ENCODE data around the gene FAM3D. TPM values are rescaled to one million over a fixed set of nuclear protein-coding genes. Genes with fewer than 3 reads are reported as not detected.

Gene FAM3D
- polyA plus RNA-seq, 3 donors from 2014 or later = not detected

Other genes starting within 250 kb of the FAM3D start
- 100 to 1,000 TPM; 101 to 248 (median 113) TPM for gene PDHB, start 232.9 kb downstream of the FAM3D start, polyA plus RNA-seq
- 10 to 100 TPM in 2 of 3 donors, 1 to 10 TPM in 1; 8.3 to 12.9 (median 12.4) TPM for gene KCTD6, start 174.7 kb downstream of the FAM3D start, polyA plus RNA-seq
- not detected for gene ACOX2, start 129.6 kb downstream of the FAM3D start, polyA plus RNA-seq
- not detected for gene FAM107A, start 89.4 kb downstream of the FAM3D start, polyA plus RNA-seq

Measured in immature natural killer cell (primary cell).